ENCODE measurements around the gene VAV3. TPM values are rescaled to one million over a fixed set of nuclear protein-coding genes. Genes with fewer than 3 reads are reported as not detected.

VAV3 gene
- total and polyA plus RNA-seq, 10 of the 15 experiments (the other 5 are each of a cell fraction or from before 2014, with no cell fraction given), result 0.84 to 5.5 (median 3.4) TPM

GRCh38 chr1:107941531-107941930, 23.4 kb downstream of the VAV3 start:
- in situ Hi-C loops (cut with MboI), result no loop called here
- H2AFZ ChIP-seq (ENCODE audit: control insufficient read depth, low read depth, low read length), result no peak overlapping the region
- FAIRE-seq, result no peak
- H4K20me1 ChIP-seq (ENCODE audit: control insufficient read depth, insufficient read depth), result no peaks in the 10 kb centered on the region
- POLR2A ChIA-PET, result no interaction called here
- no peak overlapping the region for H3K9ac ChIP-seq (ENCODE audit: control insufficient read depth, insufficient read depth, low read length)
- DNase-seq (ENCODE audit: low read depth, low spot score), result no peak
- H3K9me3 ChIP-seq (replicated peaks; ENCODE audit: control insufficient read depth, insufficient read depth, low read length), result no peaks in the 10 kb centered on the region; the same call in 2 of the 3 replicates
- CTCF ChIA-PET, result interaction anchor here (0.6 to 2.0 kb wide), 2 partner anchors 159 to 259 kb away, joined by 3 to 8 read pairs; partner anchors contain the start of gene SLC25A24
- H3K36me3 ChIP-seq (ENCODE audit: control insufficient read depth in 2 of 2, insufficient read depth in 2 of 2, low read length in 1 of 2), result no peaks in the 10 kb centered on the region
- H3K79me2 ChIP-seq (ENCODE audit: control insufficient read depth, insufficient read depth, low read length), result no peaks in the 10 kb centered on the region; the same call in 1 of the 2 replicates
- BruUV-seq (replicated peaks), result no TSS peak
- SMC1A ChIA-PET (ENCODE audit: uncharacterized antibody, unreplicated experiment), result no interaction called here
- no peak for ATAC-seq
- no peak overlapping the region for H3K27ac ChIP-seq (ENCODE audit: control insufficient read depth, insufficient read depth)
- RAD21 ChIA-PET (ENCODE audit: unreplicated experiment), result no interaction called here
- no peak overlapping the region for H3K4me3 ChIP-seq
- peaks cover 9% of the 10 kb centered on the region for H3K4me1 ChIP-seq (ENCODE audit: control insufficient read depth, insufficient read depth, low read length)
- H3K4me2 ChIP-seq (ENCODE audit: control insufficient read depth, insufficient read depth), result no peak overlapping the region
- TF ChIP-seq NR2F1 (conservative IDR thresholded peaks at IDR 0.05), result no peak
- TF ChIP-seq ZNF622 (IDR thresholded peaks at IDR 0.05), result no peak
- TF ChIP-seq NBN (IDR thresholded peaks at IDR 0.05), result no peak
- no peak for TF ChIP-seq CHD4 (IDR thresholded peaks at IDR 0.05)
- H3K27me3 ChIP-seq (replicated peaks in 1 of 2; ENCODE audit: control insufficient read depth in 2 of 2, insufficient read depth in 2 of 2, low read length in 1 of 2), result no peaks in the 10 kb centered on the region; a peak in 1 of 4 replicates
- intact Hi-C loops (cut with micrococcal nuclease; ENCODE audit: unreplicated experiment), result no loop called here

DNA sequence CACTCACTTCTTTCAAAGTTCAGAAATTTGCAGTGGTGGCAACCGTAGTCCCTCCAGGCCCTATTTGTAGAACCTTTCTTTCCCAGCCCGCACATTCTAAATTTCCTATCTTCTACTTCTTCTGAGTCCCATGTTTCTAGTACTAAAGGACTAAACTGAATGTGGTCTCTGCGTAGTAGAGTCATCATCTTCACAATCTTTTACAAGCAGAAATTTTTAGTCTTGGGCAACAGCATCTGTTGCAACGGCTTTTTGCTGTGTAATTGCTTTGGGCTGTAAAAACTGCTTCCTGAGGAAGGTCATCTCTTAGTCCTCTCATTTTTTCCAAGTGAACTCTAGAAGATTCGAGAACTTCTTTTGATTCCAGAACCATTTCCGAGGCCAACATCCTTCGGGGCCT, 23.9 kb downstream of the VAV3 start:
- no peak overlapping the region for H2AFZ ChIP-seq (ENCODE audit: control insufficient read depth, low read depth, low read length)
- H3K4me2 ChIP-seq (ENCODE audit: control insufficient read depth, insufficient read depth), result no peak overlapping the region
- H3K4me1 ChIP-seq (ENCODE audit: control insufficient read depth, insufficient read depth, low read length), result peaks cover 11% of the 10 kb centered on the region
- no peak overlapping the region for H3K27ac ChIP-seq (ENCODE audit: control insufficient read depth, insufficient read depth)
- no peak for FAIRE-seq
- intact Hi-C loops (cut with micrococcal nuclease; ENCODE audit: unreplicated experiment) (no loop called here), in situ Hi-C loops (cut with MboI) (no loop called here)
- no peaks in the 10 kb centered on the region for H3K36me3 ChIP-seq (ENCODE audit: control insufficient read depth in 2 of 2, insufficient read depth in 2 of 2, low read length in 1 of 2)
- DNase-seq (ENCODE audit: low read depth, low spot score), result no peak
- H3K79me2 ChIP-seq (ENCODE audit: control insufficient read depth, insufficient read depth, low read length), result no peaks in the 10 kb centered on the region; the same call in 1 of the 2 replicates
- ChIA-PET POLR2A (no interaction called here), SMC1A (ENCODE audit: uncharacterized antibody, unreplicated experiment) (interaction anchor here (1.0 to 1.3 kb wide), 2 partner anchors 14 to 156 kb away, joined by 3 read pairs; no protein-coding TSS in a partner anchor), RAD21 (ENCODE audit: unreplicated experiment) (interaction anchor here (1.1 kb wide), 1 partner anchor 8 kb away, joined by 3 read pairs; no protein-coding TSS in a partner anchor), CTCF (interaction anchor here (0.6 to 2.0 kb wide), 2 partner anchors 159 to 259 kb away, joined by 3 to 8 read pairs; partner anchors contain the start of gene SLC25A24)
- H3K4me3 ChIP-seq, result no peak overlapping the region
- BruUV-seq (replicated peaks), result no TSS peak
- whole genome bisulfite sequencing (ENCODE audit: insufficient coverage, insufficient replicate concordance, low lambda C conversion rate, missing lambda C conversion rate), result 78% methylated on average over 7 of the region's 7 CpGs
- ATAC-seq, result no peak
- no peaks in the 10 kb centered on the region; a peak in 1 of 4 replicates for H3K27me3 ChIP-seq (replicated peaks in 1 of 2; ENCODE audit: control insufficient read depth in 2 of 2, insufficient read depth in 2 of 2, low read length in 1 of 2)
- H4K20me1 ChIP-seq (ENCODE audit: control insufficient read depth, insufficient read depth), result no peaks in the 10 kb centered on the region
- no peaks in the 10 kb centered on the region; the same call in 2 of the 3 replicates for H3K9me3 ChIP-seq (replicated peaks; ENCODE audit: control insufficient read depth, insufficient read depth, low read length)
- H3K9ac ChIP-seq (ENCODE audit: control insufficient read depth, insufficient read depth, low read length), result no peak overlapping the region
- TF ChIP-seq CEBPZ (IDR thresholded peaks at IDR 0.05; ENCODE audit: low read depth, low read length) (no peak), NFYA (IDR thresholded peaks at IDR 0.05; ENCODE audit: borderline replicate concordance, low read depth, low read length) (no peak), DPF2 (IDR thresholded peaks at IDR 0.05) (no peak), CREM (IDR thresholded peaks at IDR 0.05; ENCODE audit: low read depth) (no peak), CHD1 (IDR thresholded peaks at IDR 0.05; ENCODE audit: low read depth, low read length) (no peak), SMAD5 (IDR thresholded peaks at IDR 0.05; ENCODE audit: low read depth) (no peak), BCLAF1 (IDR thresholded peaks at IDR 0.05) (no peak)
- TF ChIP-seq, protein P1, sequence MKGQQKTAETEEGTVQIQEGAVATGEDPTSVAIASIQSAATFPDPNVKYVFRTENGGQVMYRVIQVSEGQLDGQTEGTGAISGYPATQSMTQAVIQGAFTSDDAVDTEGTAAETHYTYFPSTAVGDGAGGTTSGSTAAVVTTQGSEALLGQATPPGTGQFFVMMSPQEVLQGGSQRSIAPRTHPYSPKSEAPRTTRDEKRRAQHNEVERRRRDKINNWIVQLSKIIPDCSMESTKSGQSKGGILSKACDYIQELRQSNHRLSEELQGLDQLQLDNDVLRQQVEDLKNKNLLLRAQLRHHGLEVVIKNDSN (IDR thresholded peaks at IDR 0.05; ENCODE audit: borderline replicate concordance, extremely low read length, insufficient read depth, low read depth, low read length), result no peak

All from GM12878 (cell line).